Testis (tissue), 2 donors: ENCODE results near the gene SERPINA4.

ENCODE experiments used
- POLR2A ChIP-seq: fragments of 450-650 bp; IDR thresholded peaks from one replicate; pipeline ENCODE4 v1.6.1; 2017; ENCODE audit warnings: antibody characterized with exemption, mild to moderate bottlenecking, moderate library complexity
- TF ChIP-seq, protein P1 (sequence below), 3 experiments: fragments of 450-650 bp in 2 of 3; fragments of 200-600 bp in 1 of 3; sonication (generic) in 1 of 3; IDR thresholded peaks; one replicate each; pipeline ENCODE4 v1.5.1; 2016 to 2019; ENCODE audit warnings: antibody characterized with exemption in 3 of 3, mild to moderate bottlenecking in 2 of 3, moderate library complexity in 1 of 3

GRCh38 chr14:94568186-94568585 lies 6.9 kb downstream of the SERPINA4 start:
- TF ChIP-seq, protein P1, sequence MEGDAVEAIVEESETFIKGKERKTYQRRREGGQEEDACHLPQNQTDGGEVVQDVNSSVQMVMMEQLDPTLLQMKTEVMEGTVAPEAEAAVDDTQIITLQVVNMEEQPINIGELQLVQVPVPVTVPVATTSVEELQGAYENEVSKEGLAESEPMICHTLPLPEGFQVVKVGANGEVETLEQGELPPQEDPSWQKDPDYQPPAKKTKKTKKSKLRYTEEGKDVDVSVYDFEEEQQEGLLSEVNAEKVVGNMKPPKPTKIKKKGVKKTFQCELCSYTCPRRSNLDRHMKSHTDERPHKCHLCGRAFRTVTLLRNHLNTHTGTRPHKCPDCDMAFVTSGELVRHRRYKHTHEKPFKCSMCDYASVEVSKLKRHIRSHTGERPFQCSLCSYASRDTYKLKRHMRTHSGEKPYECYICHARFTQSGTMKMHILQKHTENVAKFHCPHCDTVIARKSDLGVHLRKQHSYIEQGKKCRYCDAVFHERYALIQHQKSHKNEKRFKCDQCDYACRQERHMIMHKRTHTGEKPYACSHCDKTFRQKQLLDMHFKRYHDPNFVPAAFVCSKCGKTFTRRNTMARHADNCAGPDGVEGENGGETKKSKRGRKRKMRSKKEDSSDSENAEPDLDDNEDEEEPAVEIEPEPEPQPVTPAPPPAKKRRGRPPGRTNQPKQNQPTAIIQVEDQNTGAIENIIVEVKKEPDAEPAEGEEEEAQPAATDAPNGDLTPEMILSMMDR (IDR thresholded peaks at IDR 0.05): no peak
- TF ChIP-seq POLR2A: no peak
